AG10803 (cell line): ENCODE results near the gene ARHGAP9.
"Not testable (repeated sequence)": the region's sequence is repeated elsewhere in the genome, so short reads cannot be mapped to it uniquely, and the experiment has no call there.

Experiments
- DNase-seq: peaks from one replicate; pipeline ENCODE4 v3.0.0; 2010; ENCODE audit warnings: low read depth
- H3K4me3 ChIP-seq: 2 replicates; pipeline ENCODE4 v1.5.1; 2011; ENCODE audit warnings: mild to moderate bottlenecking, low read length, control low read depth
- CTCF ChIP-seq: conservative IDR thresholded peaks from 2 replicates; pipeline ENCODE4 v1.5.1; 2011; ENCODE audit warnings: mild to moderate bottlenecking, low read length, control low read depth, inconsistent platforms

The ARHGAP9 gene

GRCh38 chr12:57446292-57446960 lies 33.2 kb downstream of the ARHGAP9 start:
- no peak for TF ChIP-seq CTCF
- H3K4me3 ChIP-seq, result no peak overlapping the region
- no peak for DNase-seq

GRCh38 chr12:57444744-57445143 lies 34.9 kb downstream of the ARHGAP9 start:
- DNase-seq, result no peak
- no peak for TF ChIP-seq CTCF

GRCh38 chr12:57444337-57444736 lies 35.3 kb downstream of the ARHGAP9 start:
- not testable (repeated sequence) for DNase-seq, H3K4me3 ChIP-seq

More at GRCh38 chr12:57444744-57445143, 34.9 kb downstream of the ARHGAP9 start:
- H3K4me3 ChIP-seq, result no peak overlapping the region

GRCh38 chr12:57441846-57442427 lies 37.7 kb downstream of the ARHGAP9 start:
- no peak for TF ChIP-seq CTCF
- no peak for DNase-seq
- H3K4me3 ChIP-seq, result no peak overlapping the region

GRCh38 chr12:57441393-57441792 lies 38.3 kb downstream of the ARHGAP9 start:
- DNase-seq, result not testable (repeated sequence)

GRCh38 chr12:57439762-57440266 lies 39.9 kb downstream of the ARHGAP9 start:
- TF ChIP-seq CTCF, result no peak
- H3K4me3 ChIP-seq, result no peak overlapping the region
- no peak for DNase-seq

More at GRCh38 chr12:57441393-57441792, 38.3 kb downstream of the ARHGAP9 start:
- H3K4me3 ChIP-seq, result not testable (repeated sequence)

GRCh38 chr12:57438400-57438799 lies 41.3 kb downstream of the ARHGAP9 start:
- H3K4me3 ChIP-seq, result no peak overlapping the region
- no peak for DNase-seq
- TF ChIP-seq CTCF, result no peak

GRCh38 chr12:57435293-57435692 lies 44.4 kb downstream of the ARHGAP9 start:
- no peak for TF ChIP-seq CTCF
- no peak overlapping the region for H3K4me3 ChIP-seq
- no peak for DNase-seq
